Ovary (tissue), 9 donors: ENCODE results near the gene MEAK7. TPM values are rescaled to one million over a fixed set of nuclear protein-coding genes. Genes with fewer than 3 reads are reported as not detected.

ENCODE experiments used
- DNase-seq, 5 donors: peaks; one replicate each; pipeline ENCODE4 v3.0.0-alpha.2; 2019 to 2020
- H3K27ac ChIP-seq, 2 donors: fragments of 200-600 bp; one replicate each; pipeline versions ENCODE4 v1.5.1 to v1.8.0; 2019 to 2022
- H3K27me3 ChIP-seq: fragments of 200-600 bp; one replicate; pipeline ENCODE4 v1.8.0; 2022
- H3K36me3 ChIP-seq: fragments of 200-600 bp; sonication (generic); one replicate; pipeline ENCODE4 v1.5.1; 2019
- H3K4me1 ChIP-seq: one replicate; pipeline ENCODE4 v1.8.1; 2013; ENCODE audit warnings: mild to moderate bottlenecking, moderate library complexity; ENCODE audit not compliant: insufficient read depth
- H3K4me3 ChIP-seq: fragments of 200-600 bp; sonication (generic); one replicate; pipeline ENCODE4 v1.5.1; 2017
- H3K9me3 ChIP-seq, 2 donors: fragments of 200-600 bp in 1 of 2; sonication (generic) in 1 of 2; one replicate each; pipeline versions ENCODE4 v1.5.1 to v1.8.1; 2013 to 2019; ENCODE audit warnings: mild to moderate bottlenecking in 1 of 2, moderate library complexity in 1 of 2
- CTCF ChIP-seq, 3 donors: fragments of 450-650 bp in 2 of 3; fragments of 200-600 bp in 1 of 3; IDR thresholded peaks; one replicate each; pipeline versions ENCODE4 v1.5.1 to v1.8.0; 2016 to 2022; ENCODE audit warnings: antibody characterized with exemption in 3 of 3, mild to moderate bottlenecking in 1 of 3
- EP300 ChIP-seq: sonication (generic); formaldehyde crosslinking; IDR thresholded peaks from one replicate; pipeline ENCODE4 v1.6.1; 2017; ENCODE audit warnings: antibody characterized with exemption
- POLR2A ChIP-seq: fragments of 450-650 bp; IDR thresholded peaks from one replicate; pipeline ENCODE4 v1.6.1; 2017; ENCODE audit warnings: antibody characterized with exemption, mild to moderate bottlenecking, moderate library complexity
- WGBS, 3 donors: extraction: QIAGEN DNeasy Blood & Tissue Kit in 1 of 3; methylation state at CpG; one replicate each; pipeline versions ENCODE4 v1.1.5 to v1.1.7; 2013 to 2017; 5-methylcytosine and 5-hydroxymethylcytosine counted together
- intact Hi-C, 4 donors: fragments of 100-400 bp; cut with DNase I; formaldehyde crosslinking; loops; one replicate each; pipeline versions ENCODE4 v1.11.0 to v1.15.1; 2022 to 2023
- polyA plus RNA-seq, 2 donors: library from polyadenylated mRNA; stranded (reverse); fragments of 200-250 nt in 1 of 2; fragments of 350-450 nt in 1 of 2; fragmentation: Illumina TruSeq in 1 of 2; extraction: RNeasy Lipid Tissue Mini Kit (QIAGEN cat#74804) in 1 of 2; gene quantifications; one replicate each; pipeline ENCODE4 v1.2.3, GENCODE V29; 2013 to 2014
- total RNA-seq, 7 donors: library from RNA; depleted of rRNA in 2 of 7; stranded (reverse); fragments of >200 nt in 2 of 7; fragmentation: NEBNext Ultra II Directional in 3 of 7; extraction: Animal tissue kit (Norgen Biotek cat#: 25700) in 3 of 7; gene quantifications; one replicate each; pipeline versions ENCODE4 v1.1.0 to v1.2.4, GENCODE V29; 2016 to 2023
- donor health status: DM: no; HTN: no; CAD: no; lungs with moderate emphysema.
- donor health status: DM: no; HTN: no; CAD: no.
- donor health status: Bipolar disorder and iron deficiency.
- donor health status: DM: yes; HTN: yes; CAD: no.
- donor health status: DM: no; HTN: no; CAD: no.
- donor health status: DM: yes; HTN: yes; CAD: no.

Gene MEAK7
- total and polyA plus RNA-seq, 9 donors = 6.6 to 23.0 (median 17.2) TPM

GRCh38 chr16:84482951-84483881 lies 21.2 kb downstream of the MEAK7 start:
- intact Hi-C loops = loop anchor here (5.0 to 10.0 kb wide), 5 partner anchors 206 to 518 kb away; partner anchors contain the start of gene NECAB2 (in 2 of the 4)
- peak in 1 of 5 donors; percentile 28 for DNase-seq

GRCh38 chr16:84482001-84482891 lies 22.2 kb downstream of the MEAK7 start:
- Histone ChIP-seq H3K4me1 (no peaks in the 10 kb centered on the region), H3K9me3 (no peaks in the 10 kb centered on the region), H3K36me3 (no peaks in the 10 kb centered on the region), H3K27ac (no peak overlapping the region), H3K27me3 (no peaks in the 10 kb centered on the region), H3K4me3 (no peak overlapping the region)
- intact Hi-C loops = loop anchor here (5.0 to 10.0 kb wide), 5 partner anchors 205 to 517 kb away; partner anchors contain the start of gene NECAB2 (in 2 of the 4)
- WGBS, 3 donors = 79 to 83% (median 82%) methylated on average over 33 of the region's 33 CpGs
- peak in 1 of 5 donors; percentile 9 for DNase-seq
- TF ChIP-seq EP300 = no peak
- TF ChIP-seq POLR2A = no peak
- no peak for TF ChIP-seq CTCF (IDR thresholded peaks at IDR 0.05)

More at GRCh38 chr16:84482951-84483881, 21.2 kb downstream of the MEAK7 start:
- TF ChIP-seq EP300 (no peak), POLR2A (no peak), CTCF (IDR thresholded peaks at IDR 0.05) (no peak)
- Histone ChIP-seq H3K4me1 (no peaks in the 10 kb centered on the region), H3K9me3 (no peaks in the 10 kb centered on the region), H3K36me3 (no peaks in the 10 kb centered on the region), H3K27me3 (no peaks in the 10 kb centered on the region), H3K27ac (no peak overlapping the region), H3K4me3 (no peak overlapping the region)
- WGBS, 3 donors = 93 to 95% (median 95%) methylated on average over 25 of the region's 25 CpGs

- DNase-seq = no peak
- Histone ChIP-seq H3K27me3 (no peaks in the 10 kb centered on the region), H3K9me3 (no peaks in the 10 kb centered on the region), H3K27ac (no peak overlapping the region), H3K4me3 (no peak overlapping the region), H3K4me1 (no peaks in the 10 kb centered on the region), H3K36me3 (no peaks in the 10 kb centered on the region)
- 85 to 92% (median 86%) methylated on average over 26 of the region's 26 CpGs for WGBS, 3 donors
- TF ChIP-seq POLR2A (no peak), CTCF (IDR thresholded peaks at IDR 0.05) (no peak), EP300 (no peak)
- intact Hi-C loops = loop anchor here (5.0 to 10.0 kb wide), 5 partner anchors 204 to 516 kb away; partner anchors contain the start of gene NECAB2 (in 2 of the 4)
Measured at GRCh38 chr16:84481051-84481735, 23.3 kb downstream of the MEAK7 start.
